Spleen (tissue), 7 donors: ENCODE measurements around the gene POLR3GL.

ENCODE experiments used
- CTCF ChIP-seq, 11 experiments: fragments of 200-600 bp in 7 of 11; fragments of 450-650 bp in 4 of 11; sonication (generic) in 4 of 11; IDR thresholded peaks in 8 of 11; conservative IDR thresholded peaks in 3 of 11; 1 replicate in 7 of 11; 2 replicates in 4 of 11; pipeline versions ENCODE4 v1.4.0 to v1.8.0; 2016 to 2021; ENCODE audit warnings: antibody characterized with exemption in 11 of 11, inconsistent platforms in 4 of 11, mild to moderate bottlenecking in 1 of 11
- POLR2A ChIP-seq, 3 donors: fragments of 450-650 bp; IDR thresholded peaks; one replicate each; pipeline ENCODE4 v1.5.1; 2017; ENCODE audit warnings: antibody characterized with exemption in 3 of 3, mild to moderate bottlenecking in 1 of 3
- POLR2AphosphoS5 ChIP-seq, 3 donors: sonication (generic); formaldehyde crosslinking; IDR thresholded peaks; one replicate each; pipeline ENCODE4 v1.5.1; 2017; ENCODE audit warnings: antibody characterized with exemption in 3 of 3
- donor health status: DM: no; HTN: no; CAD: no; lungs with moderate emphysema.
- donor health status: DM: no; HTN: no; CAD: no.
- donor health status: DM: no; HTN: no; CAD: no.

- no peak for TF ChIP-seq CTCF (IDR thresholded peaks at IDR 0.05 in 8 of 11, conservative IDR thresholded peaks at IDR 0.05 in 3 of 11)
- no peak for TF ChIP-seq POLR2A (IDR thresholded peaks at IDR 0.05)
- TF ChIP-seq POLR2AphosphoS5 (IDR thresholded peaks at IDR 0.05): no peak
These were observed 15.3 kb upstream of the POLR3GL start for GRCh38 chr1:145949219-145949618.
